GM23338 (cell line): ENCODE data around the gene ZNF48. TPM values are rescaled to one million over a fixed set of nuclear protein-coding genes. Genes with fewer than 3 reads are reported as not detected.

ENCODE experiments used
- ATAC-seq: fragments of 200-7000 bp; cut with Tn5 transposase; 3 replicates; pipeline ENCODE4 v1.9.1; 2020
- DNase-seq: peaks from one replicate; pipeline ENCODE4 v3.0.0-alpha.2; 2015; ENCODE audit warnings: low spot score
- H2AFZ ChIP-seq: fragments of 200-600 bp; sonication (generic); 2 replicates; pipeline ENCODE4 v1.8.0; 2016; ENCODE audit warnings: antibody characterized with exemption, mild to moderate bottlenecking, moderate library complexity
- H3F3A ChIP-seq: fragments of 200-600 bp; sonication (generic); replicated peaks from 2 replicates; pipeline ENCODE4 v1.8.0; 2017; ENCODE audit warnings: antibody characterized with exemption, mixed run types, low read depth
- H3K27ac ChIP-seq: fragments of 200-600 bp; sonication (generic); 2 replicates; pipeline ENCODE4 v1.6.1; 2016; ENCODE audit warnings: low read depth
- H3K27me3 ChIP-seq: fragments of 200-600 bp; sonication (generic); 2 replicates; pipeline ENCODE4 v1.8.0; 2016; ENCODE audit warnings: mild to moderate bottlenecking, mixed run types, moderate library complexity; ENCODE audit not compliant: insufficient read depth
- H3K36me3 ChIP-seq: fragments of 200-600 bp; sonication (generic); 2 replicates; pipeline ENCODE4 v1.8.0; 2016; ENCODE audit warnings: mild to moderate bottlenecking; ENCODE audit not compliant: insufficient read depth
- H3K4me1 ChIP-seq: fragments of 200-600 bp; sonication (generic); 2 replicates; pipeline ENCODE4 v1.8.0; 2016; ENCODE audit warnings: mild to moderate bottlenecking, moderate library complexity; ENCODE audit not compliant: insufficient read depth
- H3K4me2 ChIP-seq: fragments of 200-600 bp; sonication (generic); 2 replicates; pipeline ENCODE4 v1.7.1; 2017; ENCODE audit warnings: mixed run types
- H3K4me3 ChIP-seq: fragments of 200-600 bp; sonication (generic); 2 replicates; pipeline ENCODE4 v1.6.1; 2016; ENCODE audit warnings: mixed run types
- H3K79me2 ChIP-seq: fragments of 200-600 bp; sonication (generic); replicated peaks from 2 replicates; pipeline ENCODE4 v1.8.0; 2017; ENCODE audit warnings: mild to moderate bottlenecking; ENCODE audit not compliant: insufficient read depth
- H3K9me2 ChIP-seq: fragments of 200-600 bp; sonication (generic); 2 replicates; pipeline ENCODE4 v1.8.0; 2017; ENCODE audit not compliant: insufficient read depth
- H4K20me1 ChIP-seq: fragments of 200-600 bp; sonication (generic); replicated peaks from 2 replicates; pipeline ENCODE4 v1.8.0; 2017; ENCODE audit warnings: mild to moderate bottlenecking; ENCODE audit not compliant: insufficient read depth
- H3K27ac Mint-ChIP-seq: 2 replicates; pipeline ENCODE4 v1.8.0; 2020; ENCODE audit warnings: inconsistent platforms, mild to moderate bottlenecking, moderate library complexity, mixed read lengths
- H3K27me3 Mint-ChIP-seq: 3 replicates; pipeline ENCODE4 v1.8.0; 2022; ENCODE audit warnings: low read depth, mild to moderate bottlenecking, moderate library complexity, mixed read lengths, inconsistent platforms; ENCODE audit not compliant: insufficient read depth, poor library complexity
- H3K36me3 Mint-ChIP-seq: 3 replicates; pipeline ENCODE4 v1.8.0; 2021; ENCODE audit warnings: low read depth, mild to moderate bottlenecking, inconsistent platforms, moderate library complexity, mixed read lengths
- H3K4me1 Mint-ChIP-seq: 3 replicates; pipeline ENCODE4 v1.8.0; 2020; ENCODE audit warnings: mild to moderate bottlenecking, inconsistent platforms, mixed read lengths
- H3K4me3 Mint-ChIP-seq: 3 replicates; pipeline ENCODE4 v1.8.0; 2021; ENCODE audit warnings: moderate library complexity, mild to moderate bottlenecking, inconsistent platforms, mixed read lengths
- H3K9me3 Mint-ChIP-seq: 3 replicates; pipeline ENCODE4 v1.8.0; 2020; ENCODE audit warnings: moderate library complexity, mild to moderate bottlenecking, inconsistent platforms, mixed read lengths
- CREB1 ChIP-seq: fragments of 250-450 bp; sonication (Bioruptor Pico); IDR thresholded peaks from 2 replicates; pipeline ENCODE4 v1.5.0; 2020; ENCODE audit warnings: low read depth, mild to moderate bottlenecking, moderate library complexity
- EZH2 ChIP-seq: fragments of 200-600 bp; sonication (generic); IDR thresholded peaks from one replicate; pipeline ENCODE4 v1.8.0; 2017; ENCODE audit warnings: antibody characterized with exemption, mild to moderate bottlenecking, low read depth; ENCODE audit not compliant: unreplicated experiment
- EZH2phosphoT487 ChIP-seq: fragments of 200-600 bp; sonication (generic); IDR thresholded peaks from one replicate; pipeline ENCODE4 v1.8.1; 2018; ENCODE audit warnings: antibody characterized with exemption; ENCODE audit not compliant: unreplicated experiment
- NANOG ChIP-seq: IDR thresholded peaks from 2 replicates; pipeline ENCODE4 v1.6.1; 2016; ENCODE audit warnings: antibody characterized with exemption, borderline replicate concordance
- STAT1 ChIP-seq: IDR thresholded peaks from one replicate; pipeline ENCODE4 v1.6.1; 2016; ENCODE audit warnings: antibody characterized with exemption; ENCODE audit not compliant: unreplicated experiment
- ZNF114 ChIP-seq: fragments of 250-450 bp; sonication (Bioruptor Pico); IDR thresholded peaks from 2 replicates; pipeline ENCODE4 v1.5.0; 2020; ENCODE audit warnings: mild to moderate bottlenecking, moderate library complexity
- polyA plus RNA-seq: library from polyadenylated mRNA; unstranded; fragments of >200 nt; fragmentation: Nextera tagmentation; extraction: Ambion mirVana; gene quantifications from 2 replicates; pipeline ENCODE4 v1.2.1, GENCODE V29; 2016
- total RNA-seq: library from RNA; depleted of rRNA; stranded (reverse); fragments of >200 nt; shearing (Covaris generic); gene quantifications from 2 replicates; pipeline ENCODE4 v1.2.3, GENCODE V29; 2014
- TF ChIP-seq, protein P1 (sequence below), 2 experiments: fragments of 200-600 bp in 1 of 2; sonication (generic) in 1 of 2; conservative IDR thresholded peaks; 2 replicates each; pipeline versions ENCODE4 v1.5.1 to v1.6.1; 2016 to 2017; ENCODE audit warnings: antibody characterized with exemption in 2 of 2, low read depth in 2 of 2, mild to moderate bottlenecking in 2 of 2, moderate library complexity in 1 of 2
- TF ChIP-seq, protein P2 (sequence below): fragments of 250-450 bp; sonication (Bioruptor Pico); IDR thresholded peaks from 2 replicates; pipeline ENCODE4 v1.5.0; 2020; ENCODE audit warnings: mild to moderate bottlenecking, moderate library complexity
- TF ChIP-seq, protein P3 (sequence below): IDR thresholded peaks from 2 replicates; pipeline ENCODE4 v1.6.1; 2016; ENCODE audit warnings: antibody characterized with exemption

The ZNF48 gene
- total and polyA plus RNA-seq, 2 experiments from 2014 or later: 4.8 to 44.3 TPM

DNA sequence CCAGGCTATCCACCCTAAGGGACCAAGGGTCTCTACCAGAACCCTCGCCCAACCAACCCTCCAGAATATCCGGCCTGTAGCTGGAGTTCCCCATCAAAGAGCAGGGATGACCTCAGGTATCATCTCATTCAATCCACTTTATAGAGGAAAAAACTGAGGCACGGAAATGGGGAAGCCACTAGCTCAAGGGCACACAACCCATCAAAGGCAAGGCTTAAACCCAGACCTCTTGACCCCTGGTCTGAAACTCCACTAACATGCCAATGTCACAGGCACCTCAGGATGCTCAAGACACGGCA, 26.5 kb upstream of the ZNF48 start:
- DNase-seq (no peak), ATAC-seq (no peak)
- Histone ChIP-seq H3K9me2 (no peaks in the 10 kb centered on the region), H2AFZ (no peak overlapping the region), H3K4me3 (peak overlapping the region; percentile 85), H3K79me2 (peaks cover 40% of the 10 kb centered on the region), H3K4me1 (peaks cover 11% of the 10 kb centered on the region), H4K20me1 (peaks cover 10% of the 10 kb centered on the region; the same call in 1 of the 2 replicates), H3F3A (no peaks in the 10 kb centered on the region), H3K4me2 (peak overlapping the region; percentile 98), H3K36me3 (no peaks in the 10 kb centered on the region), H3K27me3 (no peaks in the 10 kb centered on the region), H3K27ac (no peak overlapping the region)
- H3K4me1 Mint-ChIP-seq: peaks cover 33% of the 10 kb centered on the region
- no peaks in the 10 kb centered on the region for H3K9me3 Mint-ChIP-seq
- H3K36me3 Mint-ChIP-seq: peaks cover 9% of the 10 kb centered on the region; the same call in 2 of the 3 replicates
- no peak overlapping the region for H3K27ac Mint-ChIP-seq
- H3K27me3 Mint-ChIP-seq: peaks cover 19% of the 10 kb centered on the region
- no peak for TF ChIP-seq CREB1 (CRISPR knock-in tag)
- TF ChIP-seq NANOG: no peak
- TF ChIP-seq EZH2phosphoT487: no peak
- TF ChIP-seq ZNF114: no peak
- peak overlapping the region; percentile 78 for H3K4me3 Mint-ChIP-seq

DNA sequence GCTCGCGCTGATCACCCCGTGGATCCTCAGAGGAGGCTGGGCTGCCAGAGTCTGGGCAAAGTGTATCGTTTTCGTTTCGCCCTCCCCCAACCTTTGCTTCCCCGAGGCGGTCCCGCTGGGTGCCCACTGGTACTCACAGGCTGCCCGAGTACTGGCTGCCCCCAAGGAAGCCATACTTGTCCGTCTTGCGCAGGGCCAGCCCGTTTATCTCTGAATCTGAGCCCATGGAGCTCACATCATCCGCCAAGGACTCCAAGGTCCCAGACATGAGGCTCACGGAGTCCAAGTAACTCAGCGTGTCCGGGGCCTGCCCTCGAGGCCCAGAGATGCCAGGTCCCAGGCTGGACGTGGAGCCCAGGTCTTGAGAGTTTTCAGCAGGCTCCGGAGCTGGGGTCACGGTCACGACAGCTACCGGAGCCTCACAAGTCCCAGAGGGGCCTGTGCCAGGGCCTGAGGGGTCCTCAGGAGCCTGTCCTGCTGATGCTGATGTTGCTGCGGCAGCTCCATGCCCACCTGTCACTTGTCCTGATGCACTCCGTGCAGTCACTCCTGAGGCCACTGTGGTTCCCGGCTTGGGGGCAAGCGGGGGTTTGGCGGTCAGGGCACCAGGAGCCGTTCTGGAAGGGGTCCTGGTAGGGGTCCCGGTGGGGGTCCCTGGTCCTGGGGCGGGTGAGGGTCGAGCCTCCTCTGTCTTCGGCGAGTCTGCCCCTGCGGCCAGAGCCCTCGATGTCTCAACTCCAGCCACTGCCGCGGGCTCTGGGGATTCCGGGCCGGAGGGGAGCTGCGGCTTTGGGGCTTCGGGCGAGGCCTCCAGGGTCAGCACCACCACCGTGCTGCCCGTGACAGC, 25.9 kb upstream of the ZNF48 start:
- peaks cover 37% of the 10 kb centered on the region for H3K79me2 ChIP-seq
- H3K27me3 ChIP-seq: no peaks in the 10 kb centered on the region
- peak overlapping the region; percentile 98 for H3K4me2 ChIP-seq
- Mint-ChIP-seq H3K27ac (no peak overlapping the region), H3K4me3 (peak overlapping the region; percentile 78), H3K9me3 (no peaks in the 10 kb centered on the region), H3K4me1 (peaks cover 33% of the 10 kb centered on the region), H3K36me3 (peaks cover 9% of the 10 kb centered on the region; the same call in 2 of the 3 replicates), H3K27me3 (peaks cover 19% of the 10 kb centered on the region)
- H3K4me1 ChIP-seq: peaks cover 11% of the 10 kb centered on the region
- ATAC-seq (peak; percentile 0; the same call in 2 of the 3 replicates), DNase-seq (peak; percentile 29)
- peak overlapping the region; percentile 85 for H3K4me3 ChIP-seq
- H3K36me3 ChIP-seq: no peaks in the 10 kb centered on the region
- H3F3A ChIP-seq: no peaks in the 10 kb centered on the region
- H3K9me2 ChIP-seq: no peaks in the 10 kb centered on the region
- H2AFZ ChIP-seq: no peak overlapping the region
- TF ChIP-seq EZH2 (no peak), EZH2phosphoT487 (no peak), CREB1 (CRISPR knock-in tag) (no peak), STAT1 (no peak), ZNF114 (no peak)
- TF ChIP-seq, protein P1, sequence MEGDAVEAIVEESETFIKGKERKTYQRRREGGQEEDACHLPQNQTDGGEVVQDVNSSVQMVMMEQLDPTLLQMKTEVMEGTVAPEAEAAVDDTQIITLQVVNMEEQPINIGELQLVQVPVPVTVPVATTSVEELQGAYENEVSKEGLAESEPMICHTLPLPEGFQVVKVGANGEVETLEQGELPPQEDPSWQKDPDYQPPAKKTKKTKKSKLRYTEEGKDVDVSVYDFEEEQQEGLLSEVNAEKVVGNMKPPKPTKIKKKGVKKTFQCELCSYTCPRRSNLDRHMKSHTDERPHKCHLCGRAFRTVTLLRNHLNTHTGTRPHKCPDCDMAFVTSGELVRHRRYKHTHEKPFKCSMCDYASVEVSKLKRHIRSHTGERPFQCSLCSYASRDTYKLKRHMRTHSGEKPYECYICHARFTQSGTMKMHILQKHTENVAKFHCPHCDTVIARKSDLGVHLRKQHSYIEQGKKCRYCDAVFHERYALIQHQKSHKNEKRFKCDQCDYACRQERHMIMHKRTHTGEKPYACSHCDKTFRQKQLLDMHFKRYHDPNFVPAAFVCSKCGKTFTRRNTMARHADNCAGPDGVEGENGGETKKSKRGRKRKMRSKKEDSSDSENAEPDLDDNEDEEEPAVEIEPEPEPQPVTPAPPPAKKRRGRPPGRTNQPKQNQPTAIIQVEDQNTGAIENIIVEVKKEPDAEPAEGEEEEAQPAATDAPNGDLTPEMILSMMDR (conservative IDR thresholded peaks at IDR 0.05; ENCODE audit: low read depth in 2 of 2): no peak
- TF ChIP-seq, protein P2, sequence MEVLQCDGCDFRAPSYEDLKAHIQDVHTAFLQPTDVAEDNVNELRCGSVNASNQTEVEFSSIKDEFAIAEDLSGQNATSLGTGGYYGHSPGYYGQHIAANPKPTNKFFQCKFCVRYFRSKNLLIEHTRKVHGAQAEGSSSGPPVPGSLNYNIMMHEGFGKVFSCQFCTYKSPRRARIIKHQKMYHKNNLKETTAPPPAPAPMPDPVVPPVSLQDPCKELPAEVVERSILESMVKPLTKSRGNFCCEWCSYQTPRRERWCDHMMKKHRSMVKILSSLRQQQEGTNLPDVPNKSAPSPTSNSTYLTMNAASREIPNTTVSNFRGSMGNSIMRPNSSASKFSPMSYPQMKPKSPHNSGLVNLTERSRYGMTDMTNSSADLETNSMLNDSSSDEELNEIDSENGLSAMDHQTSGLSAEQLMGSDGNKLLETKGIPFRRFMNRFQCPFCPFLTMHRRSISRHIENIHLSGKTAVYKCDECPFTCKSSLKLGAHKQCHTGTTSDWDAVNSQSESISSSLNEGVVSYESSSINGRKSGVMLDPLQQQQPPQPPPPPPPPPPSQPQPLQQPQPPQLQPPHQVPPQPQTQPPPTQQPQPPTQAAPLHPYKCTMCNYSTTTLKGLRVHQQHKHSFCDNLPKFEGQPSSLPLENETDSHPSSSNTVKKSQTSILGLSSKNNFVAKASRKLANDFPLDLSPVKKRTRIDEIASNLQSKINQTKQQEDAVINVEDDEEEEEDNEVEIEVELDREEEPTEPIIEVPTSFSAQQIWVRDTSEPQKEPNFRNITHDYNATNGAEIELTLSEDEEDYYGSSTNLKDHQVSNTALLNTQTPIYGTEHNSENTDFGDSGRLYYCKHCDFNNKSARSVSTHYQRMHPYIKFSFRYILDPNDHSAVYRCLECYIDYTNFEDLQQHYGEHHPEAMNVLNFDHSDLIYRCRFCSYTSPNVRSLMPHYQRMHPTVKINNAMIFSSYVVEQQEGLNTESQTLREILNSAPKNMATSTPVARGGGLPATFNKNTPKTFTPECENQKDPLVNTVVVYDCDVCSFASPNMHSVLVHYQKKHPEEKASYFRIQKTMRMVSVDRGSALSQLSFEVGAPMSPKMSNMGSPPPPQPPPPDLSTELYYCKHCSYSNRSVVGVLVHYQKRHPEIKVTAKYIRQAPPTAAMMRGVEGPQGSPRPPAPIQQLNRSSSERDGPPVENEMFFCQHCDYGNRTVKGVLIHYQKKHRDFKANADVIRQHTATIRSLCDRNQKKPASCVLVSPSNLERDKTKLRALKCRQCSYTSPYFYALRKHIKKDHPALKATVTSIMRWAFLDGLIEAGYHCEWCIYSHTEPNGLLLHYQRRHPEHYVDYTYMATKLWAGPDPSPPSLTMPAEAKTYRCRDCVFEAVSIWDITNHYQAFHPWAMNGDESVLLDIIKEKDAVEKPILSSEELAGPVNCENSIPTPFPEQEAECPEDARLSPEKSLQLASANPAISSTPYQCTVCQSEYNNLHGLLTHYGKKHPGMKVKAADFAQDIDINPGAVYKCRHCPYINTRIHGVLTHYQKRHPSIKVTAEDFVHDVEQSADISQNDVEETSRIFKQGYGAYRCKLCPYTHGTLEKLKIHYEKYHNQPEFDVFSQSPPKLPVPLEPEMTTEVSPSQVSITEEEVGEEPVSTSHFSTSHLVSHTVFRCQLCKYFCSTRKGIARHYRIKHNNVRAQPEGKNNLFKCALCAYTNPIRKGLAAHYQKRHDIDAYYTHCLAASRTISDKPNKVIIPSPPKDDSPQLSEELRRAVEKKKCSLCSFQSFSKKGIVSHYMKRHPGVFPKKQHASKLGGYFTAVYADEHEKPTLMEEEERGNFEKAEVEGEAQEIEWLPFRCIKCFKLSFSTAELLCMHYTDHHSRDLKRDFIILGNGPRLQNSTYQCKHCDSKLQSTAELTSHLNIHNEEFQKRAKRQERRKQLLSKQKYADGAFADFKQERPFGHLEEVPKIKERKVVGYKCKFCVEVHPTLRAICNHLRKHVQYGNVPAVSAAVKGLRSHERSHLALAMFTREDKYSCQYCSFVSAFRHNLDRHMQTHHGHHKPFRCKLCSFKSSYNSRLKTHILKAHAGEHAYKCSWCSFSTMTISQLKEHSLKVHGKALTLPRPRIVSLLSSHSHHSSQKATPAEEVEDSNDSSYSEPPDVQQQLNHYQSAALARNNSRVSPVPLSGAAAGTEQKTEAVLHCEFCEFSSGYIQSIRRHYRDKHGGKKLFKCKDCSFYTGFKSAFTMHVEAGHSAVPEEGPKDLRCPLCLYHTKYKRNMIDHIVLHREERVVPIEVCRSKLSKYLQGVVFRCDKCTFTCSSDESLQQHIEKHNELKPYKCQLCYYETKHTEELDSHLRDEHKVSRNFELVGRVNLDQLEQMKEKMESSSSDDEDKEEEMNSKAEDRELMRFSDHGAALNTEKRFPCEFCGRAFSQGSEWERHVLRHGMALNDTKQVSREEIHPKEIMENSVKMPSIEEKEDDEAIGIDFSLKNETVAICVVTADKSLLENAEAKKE: no peak
- TF ChIP-seq, protein P3, sequence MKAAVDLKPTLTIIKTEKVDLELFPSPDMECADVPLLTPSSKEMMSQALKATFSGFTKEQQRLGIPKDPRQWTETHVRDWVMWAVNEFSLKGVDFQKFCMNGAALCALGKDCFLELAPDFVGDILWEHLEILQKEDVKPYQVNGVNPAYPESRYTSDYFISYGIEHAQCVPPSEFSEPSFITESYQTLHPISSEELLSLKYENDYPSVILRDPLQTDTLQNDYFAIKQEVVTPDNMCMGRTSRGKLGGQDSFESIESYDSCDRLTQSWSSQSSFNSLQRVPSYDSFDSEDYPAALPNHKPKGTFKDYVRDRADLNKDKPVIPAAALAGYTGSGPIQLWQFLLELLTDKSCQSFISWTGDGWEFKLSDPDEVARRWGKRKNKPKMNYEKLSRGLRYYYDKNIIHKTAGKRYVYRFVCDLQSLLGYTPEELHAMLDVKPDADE: no peak
- H4K20me1 ChIP-seq: peaks cover 10% of the 10 kb centered on the region; the same call in 1 of the 2 replicates
- no peak overlapping the region for H3K27ac ChIP-seq
